Measurements from ENCODE around the gene CDCA7L.

- TF ChIP-seq CTCF (IDR thresholded peaks at IDR 0.05) (no peak), POLR2A (IDR thresholded peaks at IDR 0.05) (no peak)
Observed at GRCh38 chr7:21866731-21867130, 79.0 kb downstream of the CDCA7L start.
